Stimulated activated CD8-positive, alpha-beta memory T cell treated with anti-CD3 and anti-CD28 coated beads, Interleukin-12 subunit alpha, Interleukin-12 subunit beta, amount 100 ng/mL, for 24 hours (primary cell): ENCODE measurements around the gene CETP.
"Not testable (repeated sequence)": the region's sequence is repeated elsewhere in the genome, so short reads cannot be mapped to it uniquely, and the experiment has no call there.

Source experiments
- DNase-seq: peaks from one replicate; pipeline ENCODE4 v3.0.0-alpha.2; 2020; ENCODE audit errors: extremely low read depth

CETP gene

DNA sequence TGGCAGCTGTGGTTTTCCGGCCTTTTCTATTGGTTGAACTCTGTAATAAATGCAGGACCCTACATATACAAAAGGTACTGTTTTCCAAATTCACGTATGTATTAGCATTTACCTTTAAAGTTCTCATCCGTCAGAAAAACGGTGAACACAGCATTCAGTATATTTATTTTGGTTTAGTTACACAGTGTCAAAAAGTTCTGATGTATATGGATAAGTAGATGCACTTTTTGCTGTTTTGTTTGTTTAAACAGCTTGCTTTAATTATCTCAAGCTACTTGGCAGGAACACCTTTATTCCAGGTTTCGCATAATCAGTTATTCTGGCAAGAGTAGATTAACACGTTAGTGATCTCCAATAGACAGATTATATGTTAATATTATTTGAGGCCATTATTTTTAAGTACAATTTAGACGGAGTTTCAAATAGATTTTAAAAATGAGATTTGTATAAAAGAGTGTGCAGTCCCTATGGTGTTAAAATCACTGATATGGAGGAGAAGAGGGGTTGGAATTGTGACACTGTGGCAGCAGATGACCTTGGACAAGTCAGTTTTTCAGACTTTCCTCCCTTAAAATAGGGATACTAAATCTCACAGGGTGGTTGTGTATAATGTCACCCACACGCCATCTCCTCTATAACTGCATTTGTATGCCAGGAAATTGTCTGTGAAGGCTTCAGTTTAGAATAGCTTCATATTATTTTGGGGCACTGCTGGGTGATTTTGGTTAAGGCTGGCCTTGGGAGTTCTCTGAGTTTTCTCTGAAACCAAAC lies 27.7 kb upstream of the CETP start:
- DNase-seq: no peak

DNA sequence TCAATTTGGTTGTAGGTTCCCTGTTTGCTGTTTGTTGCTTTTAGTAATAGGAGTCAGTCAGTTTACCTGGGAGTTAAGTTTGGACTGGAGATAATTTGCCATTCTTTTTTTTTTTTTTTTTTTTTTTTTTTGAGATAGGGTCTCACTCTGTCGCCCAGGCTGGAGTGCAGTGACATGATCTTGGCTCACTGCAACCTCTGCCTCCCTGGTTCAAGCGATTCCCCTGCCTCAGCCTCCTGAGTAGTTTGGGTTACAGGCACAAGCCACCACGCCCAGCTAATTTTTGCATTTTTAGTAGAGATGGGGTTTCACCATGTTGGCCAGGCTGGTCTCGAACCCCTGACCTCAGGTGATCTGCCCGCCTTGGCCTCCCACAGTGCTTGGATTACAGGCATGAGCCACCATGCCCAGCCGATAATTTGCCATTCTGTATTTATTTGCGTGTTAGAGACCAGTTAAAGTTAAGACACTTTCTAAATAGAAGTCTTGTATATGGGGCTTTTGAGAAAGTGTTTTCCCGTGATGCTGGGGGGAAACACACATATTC lies 27.1 kb upstream of the CETP start:
- not testable (repeated sequence) for DNase-seq

DNA sequence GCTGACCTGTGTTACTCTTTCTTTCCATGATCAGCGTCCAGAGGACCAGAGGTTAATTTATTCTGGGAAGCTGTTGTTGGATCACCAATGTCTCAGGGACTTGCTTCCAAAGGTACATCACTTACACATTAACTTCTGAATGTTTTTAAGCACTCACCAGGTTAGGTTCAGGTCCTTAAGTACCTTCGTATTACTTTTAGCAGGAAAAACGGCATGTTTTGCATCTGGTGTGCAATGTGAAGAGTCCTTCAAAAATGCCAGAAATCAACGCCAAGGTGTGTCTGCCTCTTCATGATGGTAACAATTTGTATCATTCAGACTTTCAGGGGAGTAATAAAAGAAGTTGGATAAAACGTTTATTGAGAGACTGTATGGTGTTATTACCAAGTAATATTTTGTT lies 26.5 kb upstream of the CETP start:
- DNase-seq: no peak

DNA sequence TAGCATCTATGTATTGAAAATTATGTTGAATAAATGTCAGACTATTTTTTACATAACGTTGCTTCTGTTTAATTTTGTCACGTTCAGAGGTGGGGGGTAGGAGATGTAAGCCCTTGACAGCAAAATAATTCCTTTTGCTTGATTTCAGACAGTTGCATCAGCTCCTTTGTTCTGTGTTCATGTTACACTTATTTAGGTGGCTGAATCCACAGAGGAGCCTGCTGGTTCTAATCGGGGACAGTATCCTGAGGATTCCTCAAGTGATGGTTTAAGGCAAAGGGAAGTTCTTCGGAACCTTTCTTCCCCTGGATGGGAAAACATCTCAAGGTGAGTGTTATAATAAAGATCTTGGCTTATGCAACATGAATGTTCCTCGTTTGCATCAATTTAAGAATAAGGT lies 25.3 kb upstream of the CETP start:
- no peak for DNase-seq

DNA sequence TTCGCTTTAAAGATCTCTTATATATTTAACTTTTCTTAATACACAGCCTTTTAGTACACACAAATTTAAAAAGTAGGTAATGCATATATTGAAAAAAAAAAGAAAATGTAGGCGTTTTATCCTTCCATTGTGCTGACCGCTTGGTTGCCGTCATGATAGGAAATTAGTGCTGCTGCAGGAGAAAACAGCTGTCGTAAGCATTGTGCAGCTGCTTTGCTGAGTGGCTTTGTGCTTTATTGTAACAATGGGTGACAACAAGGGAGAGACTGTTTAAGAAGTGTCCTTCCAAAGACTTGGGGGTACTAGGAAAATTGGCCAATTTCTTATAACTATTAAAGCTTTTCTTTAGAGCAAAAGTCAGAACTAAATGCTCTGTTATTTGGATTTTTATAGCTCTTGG lies 24.8 kb upstream of the CETP start:
- no peak for DNase-seq

DNA sequence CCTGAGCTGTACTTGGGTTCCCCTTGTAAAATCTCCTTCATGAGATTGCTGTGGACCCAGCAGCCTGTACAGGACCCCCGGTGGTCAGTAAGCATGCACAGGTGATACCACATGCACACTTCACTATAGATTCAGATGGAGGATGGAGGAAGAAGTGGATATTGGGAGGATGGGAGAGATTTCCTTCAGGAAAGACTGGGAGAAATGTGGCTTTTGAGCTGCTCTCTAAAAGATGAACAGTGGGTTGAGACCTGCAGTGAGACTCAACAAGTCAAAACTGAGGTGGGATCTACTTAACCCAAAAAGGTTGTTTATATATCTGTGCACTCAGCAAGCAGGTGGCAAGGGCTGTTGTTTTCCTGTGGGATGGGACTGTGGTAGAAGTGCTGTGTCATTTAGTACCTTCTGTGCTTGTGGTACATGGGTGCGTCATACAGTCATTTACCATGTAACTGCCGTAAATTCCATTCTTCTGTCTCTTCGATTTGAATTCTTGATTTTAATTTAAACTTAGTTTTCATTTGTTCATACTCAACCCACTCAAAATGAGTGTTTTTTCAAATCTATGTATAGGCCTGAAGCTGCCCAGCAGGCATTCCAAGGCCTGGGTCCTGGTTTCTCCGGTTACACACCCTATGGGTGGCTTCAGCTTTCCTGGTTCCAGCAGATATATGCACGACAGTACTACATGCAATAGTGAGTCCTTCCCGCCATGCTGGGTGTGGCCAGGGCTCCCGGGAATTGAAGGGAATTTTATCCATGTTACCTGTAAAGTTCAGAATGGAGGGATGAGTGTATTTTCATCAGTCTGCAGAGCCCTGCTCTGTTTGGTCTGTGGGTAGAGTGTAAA lies 22.9 kb upstream of the CETP start:
- no peak for DNase-seq

DNA sequence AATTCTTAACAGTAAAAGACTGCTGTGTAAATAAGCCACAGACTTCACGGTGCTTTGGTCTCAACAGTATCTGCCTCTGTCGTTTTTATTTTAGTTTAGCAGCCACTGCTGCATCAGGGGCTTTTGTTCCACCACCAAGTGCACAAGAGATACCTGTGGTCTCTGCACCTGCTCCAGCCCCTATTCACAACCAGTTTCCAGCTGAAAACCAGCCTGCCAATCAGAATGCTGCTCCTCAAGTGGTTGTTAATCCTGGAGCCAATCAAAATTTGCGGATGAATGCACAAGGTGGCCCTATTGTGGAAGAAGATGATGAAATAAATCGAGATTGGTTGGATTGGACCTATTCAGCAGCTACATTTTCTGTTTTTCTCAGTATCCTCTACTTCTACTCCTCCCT lies 21.9 kb upstream of the CETP start:
- DNase-seq: no peak

DNA sequence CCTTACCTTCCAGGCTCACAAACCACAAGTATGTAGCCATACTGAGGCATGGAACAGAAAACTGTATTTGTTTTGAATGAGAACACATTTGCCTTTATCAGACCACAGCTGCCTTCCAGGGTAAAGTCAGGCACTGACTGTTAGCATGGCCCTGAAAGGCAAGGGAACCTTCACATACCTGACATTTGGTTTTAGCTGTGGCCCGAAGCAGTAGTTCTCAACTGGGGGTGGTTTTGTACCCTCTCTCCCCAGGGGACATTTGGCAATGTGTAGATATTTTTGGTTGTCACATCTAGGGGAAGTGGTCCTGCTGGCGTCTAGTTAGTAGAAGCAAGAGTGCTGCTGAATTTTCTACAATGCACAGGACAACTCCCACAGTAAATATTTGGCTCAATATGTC lies 20.7 kb upstream of the CETP start:
- no peak for DNase-seq

DNA sequence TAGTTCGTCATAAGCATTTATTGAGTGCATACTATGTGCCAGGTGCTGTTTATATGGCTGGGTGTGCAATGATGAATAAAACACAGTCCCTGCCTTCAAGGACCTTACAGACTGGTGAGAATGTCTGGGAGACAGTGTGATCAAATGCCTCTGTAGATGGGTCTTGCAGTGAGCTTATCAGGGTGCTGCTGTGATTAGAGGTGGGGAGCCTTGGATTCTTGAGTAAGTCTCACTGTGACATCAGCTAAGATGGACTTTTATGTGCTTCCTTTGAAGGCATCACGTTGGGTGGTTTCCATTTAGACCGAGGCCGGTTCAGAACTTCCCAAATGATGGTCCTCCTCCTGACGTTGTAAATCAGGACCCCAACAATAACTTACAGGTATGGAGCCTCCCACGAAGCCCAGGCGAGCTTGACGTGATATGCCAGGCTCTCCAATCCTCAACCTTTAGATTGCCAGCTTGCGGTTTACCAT lies 19.9 kb upstream of the CETP start:
- DNase-seq: no peak

DNA sequence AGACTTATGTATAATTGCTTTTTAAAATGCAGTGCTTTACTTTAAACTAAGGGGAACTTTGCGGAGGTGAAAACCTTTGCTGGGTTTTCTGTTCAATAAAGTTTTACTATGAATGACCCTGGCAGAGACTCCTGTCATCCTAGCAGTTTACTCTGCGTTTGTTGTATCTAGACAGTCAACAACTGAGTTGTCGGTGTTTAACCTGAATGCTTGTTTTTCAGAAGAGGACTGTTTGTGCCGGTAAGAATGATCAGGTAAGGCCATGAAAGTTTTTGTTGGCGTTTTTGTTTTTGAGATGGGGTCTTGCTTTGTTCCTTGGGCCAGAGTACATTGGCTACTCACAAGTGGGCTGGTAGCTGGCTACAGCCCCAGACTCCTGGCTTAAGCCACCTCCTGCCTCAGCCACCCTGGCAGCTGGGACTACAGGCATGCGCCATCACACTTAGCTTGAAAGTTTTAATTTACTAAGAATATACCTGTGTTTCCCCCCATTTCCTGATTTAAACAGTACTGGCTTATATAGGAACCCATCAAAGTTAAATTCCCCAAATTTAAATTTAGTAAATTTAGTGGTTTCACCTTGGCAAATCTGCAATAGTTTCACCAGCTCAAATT lies 17.9 kb upstream of the CETP start:
- DNase-seq: no peak

DNA sequence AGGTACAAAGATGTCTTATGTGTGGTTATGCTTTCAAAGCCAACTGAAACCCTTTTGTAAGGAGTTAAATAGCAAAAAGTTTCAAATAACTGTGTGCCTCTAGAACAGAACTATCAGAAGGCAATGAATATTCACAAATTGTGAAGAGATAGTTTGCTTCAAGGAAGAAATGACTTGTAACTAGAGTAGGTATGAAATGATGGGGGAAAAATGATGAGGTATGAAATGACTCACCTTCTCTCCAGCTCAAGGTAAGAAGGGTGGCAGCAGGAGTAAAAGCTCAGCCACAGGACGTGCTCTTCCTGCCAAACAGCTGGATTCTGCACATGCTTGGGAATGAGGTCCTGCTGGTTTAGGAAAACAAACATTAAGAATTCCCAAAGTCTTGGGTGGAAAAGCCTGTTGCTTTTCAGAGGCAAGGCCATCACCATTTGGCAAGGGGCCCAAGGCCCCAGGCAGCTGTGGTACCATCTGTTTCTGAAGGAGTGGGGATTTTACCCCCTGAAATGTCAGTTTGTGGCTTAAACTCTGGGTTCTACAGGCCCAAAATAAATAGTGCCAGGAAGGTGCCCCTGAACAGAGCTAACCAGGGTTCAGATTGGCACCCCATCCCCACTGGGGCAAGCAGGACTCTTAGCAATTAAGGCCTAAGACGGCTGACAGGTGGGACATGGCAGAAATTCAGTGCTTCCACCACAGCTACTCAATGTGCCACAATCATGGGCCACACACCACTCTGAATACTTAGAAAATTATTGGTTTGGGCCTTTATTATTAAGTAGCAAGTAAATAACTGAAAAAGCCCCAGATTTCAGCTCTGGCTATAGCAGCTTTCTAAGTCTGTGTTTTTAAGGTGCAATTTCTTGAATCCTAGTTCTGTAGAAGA lies 16.6 kb upstream of the CETP start:
- no peak for DNase-seq

DNA sequence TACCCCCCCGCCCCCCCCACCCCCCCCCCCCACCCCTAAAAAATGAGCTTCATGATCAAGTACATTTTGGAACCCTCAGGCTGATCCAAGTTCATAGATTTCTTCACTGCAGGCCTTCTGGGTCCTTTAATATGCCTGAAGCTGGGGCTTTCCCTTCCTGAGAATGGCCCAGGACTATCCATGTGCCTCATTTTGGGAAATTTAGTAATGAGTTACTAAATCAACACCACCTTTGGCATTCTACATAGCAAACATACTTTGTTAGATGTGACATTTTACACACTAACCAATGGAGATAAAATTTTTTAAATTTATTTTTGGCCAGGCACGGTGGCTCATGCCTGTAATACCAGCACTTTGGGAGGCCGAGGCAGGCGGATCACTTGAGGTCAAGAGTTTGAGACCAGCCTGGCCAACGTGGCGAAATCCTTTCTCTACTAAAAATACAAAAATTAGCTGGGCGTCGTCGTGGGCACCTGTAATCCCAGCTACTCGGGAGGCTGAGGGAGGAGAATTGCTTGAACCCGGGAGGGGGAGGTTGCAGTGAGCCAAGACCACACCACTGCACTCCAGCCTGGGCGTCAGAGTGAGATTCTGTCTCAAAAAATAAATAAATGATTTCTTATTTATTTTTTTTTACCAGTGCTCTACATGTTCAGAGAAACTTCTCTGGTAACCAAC lies 15.8 kb upstream of the CETP start:
- no peak for DNase-seq

DNA sequence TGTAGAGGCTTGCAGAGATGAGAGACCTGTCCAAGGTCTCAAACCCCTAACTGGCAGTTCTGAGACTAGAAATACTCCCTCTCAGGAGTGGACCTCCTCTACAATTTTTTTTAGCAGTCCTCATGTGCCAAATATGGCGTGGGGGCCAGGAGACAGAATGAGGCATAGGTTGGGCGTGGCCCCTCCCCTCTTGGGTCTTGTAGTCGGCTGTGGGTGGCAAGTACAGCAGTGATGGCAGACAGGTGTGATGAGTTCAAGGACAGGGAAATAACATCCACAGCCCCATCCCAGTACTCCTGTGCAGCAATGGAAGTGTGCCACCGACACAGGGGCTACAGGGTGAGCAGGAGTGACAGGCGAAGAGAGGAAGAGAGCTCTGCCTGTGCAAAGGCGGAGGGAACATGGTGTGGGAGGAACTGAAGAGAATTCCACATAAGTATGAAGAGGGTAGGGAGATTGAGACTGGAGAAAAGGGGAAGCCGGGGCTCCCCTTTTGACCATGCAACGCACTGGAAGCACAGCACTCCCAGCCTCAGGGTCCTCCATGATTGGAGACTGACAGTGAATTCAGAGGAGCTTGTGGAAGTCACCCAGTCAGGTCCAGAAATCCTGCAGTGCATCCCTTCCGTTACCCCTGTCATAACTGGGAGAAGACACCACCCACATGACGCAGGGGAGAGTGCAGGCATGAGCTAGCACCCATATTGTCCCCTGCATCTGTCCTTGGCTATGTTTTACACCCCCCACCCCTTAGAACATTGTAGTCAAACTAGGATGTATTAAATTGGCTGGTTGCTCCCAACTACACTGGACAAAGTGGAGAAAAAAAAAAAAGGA lies 14.8 kb upstream of the CETP start:
- DNase-seq: no peak

DNA sequence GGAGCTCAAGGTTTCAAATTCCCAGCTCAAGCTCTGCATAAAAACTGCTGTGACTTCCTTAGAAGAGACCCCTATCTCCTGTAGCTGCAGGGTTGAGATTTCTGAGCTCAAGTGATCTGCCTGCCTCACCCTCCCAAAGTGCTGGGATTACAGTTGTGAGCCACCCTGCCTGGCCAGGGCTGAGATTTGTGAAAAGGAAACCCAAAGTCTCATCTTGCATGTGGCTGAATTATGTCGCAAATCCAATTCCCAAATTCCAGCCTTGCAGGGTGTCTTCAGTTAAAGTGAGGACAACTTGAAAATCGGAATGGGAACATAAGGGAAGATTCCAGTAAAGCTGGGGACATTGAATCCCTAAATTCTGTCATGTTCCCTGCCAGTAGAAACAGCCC lies 14.2 kb upstream of the CETP start:
- no peak for DNase-seq

DNA sequence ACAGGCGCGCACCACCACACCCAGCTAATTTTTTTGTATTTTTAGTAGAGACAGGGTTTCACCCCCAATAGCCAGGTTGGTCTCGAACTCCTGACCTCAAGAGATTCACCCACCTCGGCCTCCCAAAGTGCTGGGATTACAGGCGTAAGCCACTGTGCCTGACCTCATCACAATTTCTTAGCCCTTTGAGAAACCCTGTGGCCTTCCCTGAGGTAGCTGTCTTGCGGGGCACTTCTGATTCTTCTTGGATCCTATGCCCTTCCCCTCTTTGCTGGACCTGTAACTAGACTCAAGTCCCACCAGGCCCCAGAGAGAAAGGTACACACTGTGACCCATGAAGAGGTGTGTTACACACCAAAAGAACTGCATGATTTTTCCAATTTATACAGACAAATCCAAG lies 13.5 kb upstream of the CETP start:
- no peak for DNase-seq

DNA sequence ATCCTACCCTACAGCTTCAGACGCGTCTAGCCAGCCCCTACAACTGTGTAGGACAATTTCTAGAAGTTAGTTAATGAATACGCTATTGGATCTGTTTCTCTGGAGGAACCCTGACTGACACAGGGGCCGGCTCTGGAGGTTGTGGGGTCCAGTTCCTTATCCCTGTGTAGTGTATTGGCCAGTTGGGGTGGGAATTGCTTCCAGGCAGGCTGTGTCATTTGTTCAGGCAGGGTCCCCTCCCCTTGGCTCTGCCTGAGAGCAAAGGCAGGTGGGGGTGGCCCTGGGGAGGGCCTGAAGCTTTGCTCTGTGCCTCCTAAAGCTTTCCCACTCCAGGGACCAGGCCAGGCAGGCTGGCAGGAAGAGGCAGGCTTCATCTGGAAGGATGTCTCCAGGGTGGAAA lies 11.7 kb upstream of the CETP start:
- DNase-seq: no peak

DNA sequence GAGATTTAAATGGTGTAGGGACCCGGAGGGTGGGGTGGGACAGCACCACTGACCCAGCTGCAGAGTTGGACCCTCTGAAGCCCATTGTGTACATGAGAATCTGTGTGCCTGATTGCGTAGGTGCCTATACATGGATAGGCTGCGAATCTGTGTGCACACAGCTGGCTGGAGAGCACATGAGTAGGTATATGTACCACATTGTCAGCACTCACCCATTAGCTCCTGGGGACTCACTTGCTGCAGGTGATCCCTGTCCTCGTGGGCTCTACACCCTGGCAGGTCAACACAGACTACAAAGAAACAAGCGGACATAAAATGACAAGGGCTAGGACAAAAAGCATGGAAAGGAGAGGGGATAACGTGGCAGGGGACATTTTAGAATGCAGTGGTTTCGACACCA lies 11.3 kb upstream of the CETP start:
- no peak for DNase-seq

DNA sequence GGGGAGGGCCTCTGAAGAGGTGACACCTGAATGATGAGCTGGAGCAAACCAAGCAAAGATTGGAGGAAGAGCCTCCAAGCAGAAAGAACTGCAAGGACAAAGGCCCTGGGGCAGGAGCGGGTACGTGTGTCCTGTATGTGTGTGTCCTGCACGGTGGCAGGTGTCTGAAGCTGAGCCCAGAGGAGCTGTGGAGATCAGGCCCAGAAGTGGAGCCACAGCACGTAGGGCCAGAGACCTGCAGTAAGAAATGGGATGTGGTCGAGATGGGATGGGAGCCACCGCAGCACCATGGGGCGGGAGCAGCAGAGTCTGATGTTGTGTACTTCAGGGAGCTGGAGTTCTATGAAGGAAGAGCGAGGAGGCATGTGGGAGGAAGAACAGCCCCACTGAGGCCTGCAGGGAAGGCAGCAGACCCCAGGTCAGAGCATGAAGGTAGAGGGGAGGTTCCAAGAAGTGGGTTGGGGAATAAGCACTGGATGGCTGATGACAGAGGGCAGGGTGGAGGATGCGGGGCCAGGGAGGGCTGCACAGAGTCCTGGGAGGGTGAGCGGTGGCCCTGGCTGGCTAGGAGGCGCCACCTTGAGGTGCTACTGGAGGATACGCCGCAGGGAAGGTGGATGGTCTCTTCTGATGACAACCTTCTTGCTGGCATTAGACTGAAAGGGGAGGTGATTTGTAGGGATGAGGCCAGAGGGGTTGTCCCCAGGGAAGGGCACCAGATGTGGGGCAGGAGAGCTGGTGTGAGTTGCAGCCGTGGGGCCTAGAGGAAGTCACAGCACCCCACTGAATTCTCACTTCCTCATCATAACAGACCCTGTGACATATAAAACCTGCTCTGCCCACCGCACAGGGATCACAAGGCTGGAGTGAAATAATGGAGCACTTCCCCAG lies 10.6 kb upstream of the CETP start:
- no peak for DNase-seq

DNA sequence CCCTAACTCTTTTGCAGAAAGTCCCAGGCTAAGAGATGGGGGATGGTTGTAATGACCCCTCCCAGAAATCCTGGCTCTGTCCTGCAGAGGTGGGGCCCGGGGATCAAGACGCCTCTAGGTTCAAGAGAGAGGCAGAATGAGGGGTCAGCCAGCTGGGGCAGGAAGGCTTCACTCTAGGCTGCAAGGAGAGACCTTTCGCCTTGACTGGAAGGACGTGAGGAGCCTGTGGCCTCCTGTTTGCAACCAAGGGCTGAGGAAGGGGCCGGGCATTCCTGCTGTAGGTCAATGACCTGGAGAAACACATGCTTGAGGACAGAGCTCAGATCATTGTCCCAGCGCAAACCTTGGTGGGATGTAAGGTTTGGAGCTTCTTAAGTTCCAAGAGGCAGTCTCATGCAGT lies 8.7 kb upstream of the CETP start:
- no peak for DNase-seq
